Panc1 (cell line): ENCODE data around the gene ZNF92. TPM values are rescaled to one million over a fixed set of nuclear protein-coding genes. Genes with fewer than 3 reads are reported as not detected.
A peak's percentile ranks its signal among the peaks of the same experiment; 100 is the strongest.
"Not testable (repeated sequence)": the region's sequence is repeated elsewhere in the genome, so short reads cannot be mapped to it uniquely, and the experiment has no call there.

Experiments
- ATAC-seq: fragments of 200-7000 bp; cut with Tn5 transposase; 2 replicates; pipeline ENCODE4 v1.9.1; 2020; ENCODE audit warnings: mild to moderate bottlenecking, moderate library complexity
- BruUV-seq: library from RNA; stranded (reverse); fragments of 400-500 nt; replicated peaks from 2 replicates; lab custom pipeline; 2021; lab: Mats Ljungman, UMichigan
- CTCF ChIA-PET: fragments of 300-600 bp; sonication (Branson Sonifier 250); formaldehyde crosslinking; loops from one replicate; lab custom pipeline; 2022; ENCODE audit warnings: antibody characterized with exemption; lab: Charles Lee
- POLR2A ChIA-PET: fragments of 300-600 bp; sonication (Branson Sonifier 250); formaldehyde crosslinking; loops from one replicate; lab custom pipeline; 2022; ENCODE audit warnings: antibody characterized with exemption; lab: Charles Lee
- DNase-seq: peaks from one replicate; pipeline ENCODE4 v3.0.0-alpha.2; 2010; ENCODE audit warnings: low read depth, low spot score
- H3K27ac ChIP-seq: 2 replicates; pipeline ENCODE4 v1.5.1; 2011; ENCODE audit warnings: mild to moderate bottlenecking, low read length, inconsistent platforms
- H3K27me3 ChIP-seq: fragments of 200-500 bp; sonication (Bioruptor generic); 2 replicates; pipeline ENCODE4 v1.6.0; 2014; ENCODE audit warnings: low read length, inconsistent platforms; ENCODE audit not compliant: control insufficient read depth, insufficient read depth
- H3K36me3 ChIP-seq: fragments of 200-500 bp; sonication (Bioruptor generic); 2 replicates; pipeline ENCODE4 v1.5.1; 2014; ENCODE audit warnings: inconsistent platforms, mild to moderate bottlenecking, low read length, moderate library complexity; ENCODE audit not compliant: control insufficient read depth, insufficient read depth
- H3K4me1 ChIP-seq: 2 replicates; pipeline ENCODE4 v1.5.1; 2011; ENCODE audit warnings: inconsistent platforms, mild to moderate bottlenecking, low read length, moderate library complexity; ENCODE audit not compliant: control insufficient read depth, insufficient read depth
- H3K4me3 ChIP-seq, 2 experiments: 2 replicates each; pipeline ENCODE4 v1.5.1; 2011 to 2012; ENCODE audit warnings: low read depth in 2 of 2, low read length in 2 of 2, mild to moderate bottlenecking in 2 of 2, inconsistent platforms in 1 of 2, moderate library complexity in 1 of 2
- H3K9me3 ChIP-seq: fragments of 200-500 bp; sonication (Bioruptor generic); 2 replicates; pipeline ENCODE4 v1.5.1; 2014; ENCODE audit warnings: low read depth, mild to moderate bottlenecking, inconsistent platforms, low read length, moderate library complexity; ENCODE audit not compliant: control insufficient read depth, insufficient read depth
- POLR2AphosphoS5 ChIP-seq: IDR thresholded peaks from 2 replicates; pipeline ENCODE4 v1.6.1; 2012; ENCODE audit warnings: mild to moderate bottlenecking, low read depth, low read length, moderate library complexity
- SIN3A ChIP-seq: IDR thresholded peaks from 2 replicates; pipeline ENCODE4 v1.6.1; 2012; ENCODE audit warnings: low read depth, mild to moderate bottlenecking, low read length, moderate library complexity, borderline replicate concordance; ENCODE audit not compliant: insufficient read depth
- TCF7L2 ChIP-seq: IDR thresholded peaks from 2 replicates; pipeline ENCODE4 v1.6.1; 2011; ENCODE audit warnings: mild to moderate bottlenecking, low read depth, low read length, inconsistent platforms
- in situ Hi-C: cut with HindIII; loops from 2 replicates; pipeline ENCODE4 v1.10.0; 2016; ENCODE audit warnings: low sequenced_read_pairs, low pct_unique_long_range_greater_than_20kb
- intact Hi-C: fragments of 100-400 bp; cut with micrococcal nuclease; formaldehyde crosslinking; loops from one replicate; pipeline ENCODE4 v1.10.0; 2022; ENCODE audit not compliant: unreplicated experiment
- total RNA-seq: library from RNA; stranded (reverse); gene quantifications from one replicate; pipeline ENCODE4 v1.2.1, GENCODE V29; 2021; ENCODE audit not compliant: unreplicated experiment
- TF ChIP-seq, protein P1 (sequence below): fragments of 450-650 bp; IDR thresholded peaks from 2 replicates; pipeline ENCODE4 v1.5.1; 2017; ENCODE audit warnings: mild to moderate bottlenecking
- TF ChIP-seq, protein P2 (sequence below), 2 experiments: IDR thresholded peaks; 2 replicates each; pipeline ENCODE4 v1.6.1; 2011 to 2012; ENCODE audit warnings: low read depth in 2 of 2, control low read depth in 1 of 2, low read length in 1 of 2, mild to moderate bottlenecking in 1 of 2, moderate library complexity in 1 of 2; ENCODE audit not compliant: insufficient read depth in 1 of 2

The ZNF92 gene
- total RNA-seq, 1 experiment from 2014 or later, result 10.7 TPM

DNA sequence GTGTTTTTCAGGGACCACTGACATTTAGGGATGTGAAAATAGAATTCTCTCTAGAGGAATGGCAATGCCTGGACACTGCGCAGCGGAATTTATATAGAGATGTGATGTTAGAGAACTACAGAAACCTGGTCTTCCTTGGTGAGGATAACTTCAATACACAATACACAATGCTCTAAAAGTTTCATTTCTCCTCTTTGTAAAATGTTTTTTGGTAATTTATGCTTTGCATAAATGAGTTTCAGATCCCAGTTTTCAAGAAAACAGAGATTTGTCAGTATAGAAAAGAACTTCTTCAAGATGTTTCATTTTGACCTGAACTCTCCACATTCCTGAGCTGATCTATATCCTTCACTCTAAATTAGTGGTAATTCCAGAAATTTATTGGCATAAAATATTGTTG is 14.2 kb downstream of the ZNF92 start:
- H3K9me3 ChIP-seq, result no peaks in the 10 kb centered on the region
- H3K36me3 ChIP-seq, result no peaks in the 10 kb centered on the region
- TF ChIP-seq TCF7L2, result no peak
- TF ChIP-seq, protein P1, sequence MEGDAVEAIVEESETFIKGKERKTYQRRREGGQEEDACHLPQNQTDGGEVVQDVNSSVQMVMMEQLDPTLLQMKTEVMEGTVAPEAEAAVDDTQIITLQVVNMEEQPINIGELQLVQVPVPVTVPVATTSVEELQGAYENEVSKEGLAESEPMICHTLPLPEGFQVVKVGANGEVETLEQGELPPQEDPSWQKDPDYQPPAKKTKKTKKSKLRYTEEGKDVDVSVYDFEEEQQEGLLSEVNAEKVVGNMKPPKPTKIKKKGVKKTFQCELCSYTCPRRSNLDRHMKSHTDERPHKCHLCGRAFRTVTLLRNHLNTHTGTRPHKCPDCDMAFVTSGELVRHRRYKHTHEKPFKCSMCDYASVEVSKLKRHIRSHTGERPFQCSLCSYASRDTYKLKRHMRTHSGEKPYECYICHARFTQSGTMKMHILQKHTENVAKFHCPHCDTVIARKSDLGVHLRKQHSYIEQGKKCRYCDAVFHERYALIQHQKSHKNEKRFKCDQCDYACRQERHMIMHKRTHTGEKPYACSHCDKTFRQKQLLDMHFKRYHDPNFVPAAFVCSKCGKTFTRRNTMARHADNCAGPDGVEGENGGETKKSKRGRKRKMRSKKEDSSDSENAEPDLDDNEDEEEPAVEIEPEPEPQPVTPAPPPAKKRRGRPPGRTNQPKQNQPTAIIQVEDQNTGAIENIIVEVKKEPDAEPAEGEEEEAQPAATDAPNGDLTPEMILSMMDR, result no peak
- TF ChIP-seq SIN3A, result no peak
- no peak for TF ChIP-seq POLR2AphosphoS5
- TF ChIP-seq, protein P2, sequence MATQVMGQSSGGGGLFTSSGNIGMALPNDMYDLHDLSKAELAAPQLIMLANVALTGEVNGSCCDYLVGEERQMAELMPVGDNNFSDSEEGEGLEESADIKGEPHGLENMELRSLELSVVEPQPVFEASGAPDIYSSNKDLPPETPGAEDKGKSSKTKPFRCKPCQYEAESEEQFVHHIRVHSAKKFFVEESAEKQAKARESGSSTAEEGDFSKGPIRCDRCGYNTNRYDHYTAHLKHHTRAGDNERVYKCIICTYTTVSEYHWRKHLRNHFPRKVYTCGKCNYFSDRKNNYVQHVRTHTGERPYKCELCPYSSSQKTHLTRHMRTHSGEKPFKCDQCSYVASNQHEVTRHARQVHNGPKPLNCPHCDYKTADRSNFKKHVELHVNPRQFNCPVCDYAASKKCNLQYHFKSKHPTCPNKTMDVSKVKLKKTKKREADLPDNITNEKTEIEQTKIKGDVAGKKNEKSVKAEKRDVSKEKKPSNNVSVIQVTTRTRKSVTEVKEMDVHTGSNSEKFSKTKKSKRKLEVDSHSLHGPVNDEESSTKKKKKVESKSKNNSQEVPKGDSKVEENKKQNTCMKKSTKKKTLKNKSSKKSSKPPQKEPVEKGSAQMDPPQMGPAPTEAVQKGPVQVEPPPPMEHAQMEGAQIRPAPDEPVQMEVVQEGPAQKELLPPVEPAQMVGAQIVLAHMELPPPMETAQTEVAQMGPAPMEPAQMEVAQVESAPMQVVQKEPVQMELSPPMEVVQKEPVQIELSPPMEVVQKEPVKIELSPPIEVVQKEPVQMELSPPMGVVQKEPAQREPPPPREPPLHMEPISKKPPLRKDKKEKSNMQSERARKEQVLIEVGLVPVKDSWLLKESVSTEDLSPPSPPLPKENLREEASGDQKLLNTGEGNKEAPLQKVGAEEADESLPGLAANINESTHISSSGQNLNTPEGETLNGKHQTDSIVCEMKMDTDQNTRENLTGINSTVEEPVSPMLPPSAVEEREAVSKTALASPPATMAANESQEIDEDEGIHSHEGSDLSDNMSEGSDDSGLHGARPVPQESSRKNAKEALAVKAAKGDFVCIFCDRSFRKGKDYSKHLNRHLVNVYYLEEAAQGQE (IDR thresholded peaks at IDR 0.05; ENCODE audit: insufficient read depth in 1 of 2, low read depth in 2 of 2, low read length in 1 of 2), result no peak
- H3K27me3 ChIP-seq, result no peaks in the 10 kb centered on the region
- intact Hi-C loops (no loop called here), in situ Hi-C loops (no loop called here)
- H3K27ac ChIP-seq, result no peak overlapping the region
- BruUV-seq, result no TSS peak
- ChIA-PET CTCF (no interaction called here), POLR2A (no interaction called here)
- H3K4me3 ChIP-seq, result no peak overlapping the region
- H3K4me1 ChIP-seq, result no peaks in the 10 kb centered on the region; the same call in 1 of the 2 replicates
- ATAC-seq, result no peak
- DNase-seq, result no peak

DNA sequence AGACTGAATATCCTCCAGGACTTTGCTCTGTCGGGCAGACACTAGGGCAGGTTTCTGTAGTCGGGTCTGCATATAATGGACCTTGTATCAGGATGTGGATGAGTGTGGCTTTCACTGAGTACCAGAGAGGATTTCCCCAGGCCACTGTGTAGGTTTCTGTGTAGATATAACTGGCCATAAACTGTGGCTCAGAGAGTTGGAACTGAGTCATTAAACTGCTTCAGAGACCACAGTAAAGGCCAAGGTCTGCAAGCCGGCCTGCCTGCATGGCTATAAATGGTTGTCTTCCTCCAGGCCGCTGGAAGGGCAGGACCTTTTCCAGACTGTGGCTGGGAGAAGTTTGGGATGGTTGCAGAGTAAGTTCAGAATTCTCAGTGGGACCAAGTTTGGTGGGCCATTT is 16.9 kb downstream of the ZNF92 start:
- in situ Hi-C loops, result no loop called here
- intact Hi-C loops, result no loop called here
- CTCF ChIA-PET, result no interaction called here
- Histone ChIP-seq H3K4me1 (no peaks in the 10 kb centered on the region), H3K4me3 (no peak overlapping the region), H3K36me3 (no peaks in the 10 kb centered on the region), H3K27me3 (no peaks in the 10 kb centered on the region), H3K27ac (no peak overlapping the region), H3K9me3 (no peaks in the 10 kb centered on the region)
- ATAC-seq, result peak; percentile 66; the same call in 1 of the 2 replicates
- no peak for TF ChIP-seq POLR2AphosphoS5
- TF ChIP-seq TCF7L2, result peak; percentile 88
- DNase-seq, result no peak
- BruUV-seq, result no TSS peak
- POLR2A ChIA-PET, result no interaction called here

DNA sequence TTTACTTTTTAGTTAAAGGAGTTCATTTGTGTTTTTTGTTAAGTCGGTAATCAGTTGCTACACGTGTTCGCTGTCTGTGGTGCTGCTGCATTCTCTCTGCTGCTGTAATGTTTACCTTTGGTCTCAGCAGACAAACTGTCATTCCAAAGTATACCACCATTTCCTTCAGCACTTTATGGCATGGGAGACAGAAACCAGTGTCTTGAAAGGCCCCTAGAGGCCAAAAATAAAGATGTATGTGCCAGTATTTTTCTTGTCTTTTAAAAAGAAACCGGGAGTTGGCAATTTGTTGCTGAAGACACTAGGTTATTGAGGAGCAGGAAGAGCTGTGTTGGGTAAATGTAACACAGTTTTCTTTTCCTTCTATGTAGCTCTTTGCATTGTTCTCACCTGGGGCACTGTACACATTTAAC is 24.1 kb downstream of the ZNF92 start:
- Histone ChIP-seq H3K27me3 (no peaks in the 10 kb centered on the region), H3K9me3 (peaks cover 39% of the 10 kb centered on the region; the same call in 1 of the 2 replicates), H3K4me1 (no peaks in the 10 kb centered on the region), H3K36me3 (peaks cover 5% of the 10 kb centered on the region; the same call in 1 of the 2 replicates), H3K4me3 (no peak overlapping the region), H3K27ac (no peak overlapping the region)
- ATAC-seq (no peak), DNase-seq (no peak)
- intact Hi-C loops, result no loop called here
- ChIA-PET POLR2A (no interaction called here), CTCF (no interaction called here)
- BruUV-seq, result no TSS peak
- in situ Hi-C loops, result no loop called here
- no peak for TF ChIP-seq POLR2AphosphoS5
- TF ChIP-seq, protein P1, result no peak
- no peak for TF ChIP-seq TCF7L2
- TF ChIP-seq, protein P2 (IDR thresholded peaks at IDR 0.05; ENCODE audit: insufficient read depth in 1 of 2, low read depth in 2 of 2, low read length in 1 of 2), result no peak
- TF ChIP-seq SIN3A, result no peak

DNA sequence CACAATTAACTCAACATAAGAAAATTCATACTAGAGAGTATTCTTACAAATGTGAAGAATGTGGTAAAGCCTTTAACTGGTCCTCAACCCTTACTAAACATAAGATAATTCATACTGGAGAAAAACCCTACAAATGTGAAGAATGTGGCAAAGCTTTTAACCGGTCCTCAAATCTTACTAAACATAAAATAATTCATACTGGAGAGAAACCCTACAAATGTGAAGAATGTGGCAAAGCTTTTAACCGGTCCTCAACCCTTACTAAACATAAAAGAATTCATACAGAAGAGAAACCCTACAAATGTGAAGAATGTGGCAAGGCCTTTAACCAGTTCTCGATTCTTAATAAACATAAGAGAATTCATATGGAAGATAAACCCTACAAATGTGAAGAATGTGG is 25.0 kb downstream of the ZNF92 start:
- H3K4me1 ChIP-seq, BruUV-seq, H3K36me3 ChIP-seq, in situ Hi-C loops, H3K27me3 ChIP-seq, CTCF ChIA-PET, POLR2A ChIA-PET, intact Hi-C loops, H3K27ac ChIP-seq, DNase-seq, H3K4me3 ChIP-seq, ATAC-seq: not testable (repeated sequence)
- peaks cover 39% of the 10 kb centered on the region; the same call in 1 of the 2 replicates for H3K9me3 ChIP-seq
